Measurements from ENCODE around the gene EVA1A.

EVA1A gene

DNA sequence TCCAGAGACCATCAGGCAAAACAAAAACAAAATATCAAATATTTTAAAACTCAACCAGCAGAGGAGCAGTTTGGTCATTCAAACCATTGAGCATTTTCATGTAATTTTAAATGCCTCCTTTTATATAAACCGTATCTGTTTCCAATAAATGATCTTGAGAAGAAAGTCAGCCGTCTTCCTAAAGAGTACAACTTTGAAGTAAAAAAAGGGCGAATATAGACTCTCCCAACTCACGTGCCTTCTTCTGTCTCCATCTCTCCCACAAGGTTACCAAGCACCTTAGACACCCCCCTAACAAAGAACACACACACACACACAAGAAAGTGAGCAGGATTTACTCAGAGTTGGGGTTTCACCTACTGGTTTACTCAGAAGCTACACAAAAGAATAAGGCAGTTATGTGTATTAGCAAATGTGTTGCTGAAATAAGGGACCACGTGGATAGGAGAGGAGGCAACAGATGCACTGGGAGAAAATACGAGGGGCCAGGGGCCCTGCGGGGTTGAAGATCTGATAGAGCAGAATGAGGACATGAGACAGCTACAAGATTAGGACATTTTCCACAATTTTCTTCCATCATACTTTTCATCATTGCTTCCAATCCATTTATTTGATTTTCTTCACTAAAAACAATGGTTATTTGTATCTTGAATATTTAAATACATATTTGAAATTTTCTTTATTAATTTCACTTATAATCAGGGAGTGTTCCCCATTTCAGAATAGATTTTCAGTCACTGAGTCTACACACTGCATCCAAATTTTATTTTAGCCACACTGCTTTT is 45.0 kb downstream of the EVA1A start:
- no peaks in the 10 kb centered on the region for H3K4me1 ChIP-seq
- TF ChIP-seq, protein P1, sequence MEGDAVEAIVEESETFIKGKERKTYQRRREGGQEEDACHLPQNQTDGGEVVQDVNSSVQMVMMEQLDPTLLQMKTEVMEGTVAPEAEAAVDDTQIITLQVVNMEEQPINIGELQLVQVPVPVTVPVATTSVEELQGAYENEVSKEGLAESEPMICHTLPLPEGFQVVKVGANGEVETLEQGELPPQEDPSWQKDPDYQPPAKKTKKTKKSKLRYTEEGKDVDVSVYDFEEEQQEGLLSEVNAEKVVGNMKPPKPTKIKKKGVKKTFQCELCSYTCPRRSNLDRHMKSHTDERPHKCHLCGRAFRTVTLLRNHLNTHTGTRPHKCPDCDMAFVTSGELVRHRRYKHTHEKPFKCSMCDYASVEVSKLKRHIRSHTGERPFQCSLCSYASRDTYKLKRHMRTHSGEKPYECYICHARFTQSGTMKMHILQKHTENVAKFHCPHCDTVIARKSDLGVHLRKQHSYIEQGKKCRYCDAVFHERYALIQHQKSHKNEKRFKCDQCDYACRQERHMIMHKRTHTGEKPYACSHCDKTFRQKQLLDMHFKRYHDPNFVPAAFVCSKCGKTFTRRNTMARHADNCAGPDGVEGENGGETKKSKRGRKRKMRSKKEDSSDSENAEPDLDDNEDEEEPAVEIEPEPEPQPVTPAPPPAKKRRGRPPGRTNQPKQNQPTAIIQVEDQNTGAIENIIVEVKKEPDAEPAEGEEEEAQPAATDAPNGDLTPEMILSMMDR (IDR thresholded peaks at IDR 0.05): no peak
- no peaks in the 10 kb centered on the region for H3K27me3 ChIP-seq
- no peak overlapping the region for H3K4me3 ChIP-seq
- H3K9me3 ChIP-seq: peaks cover 0 to 6% (median 0%) of the 10 kb centered on the region in 3 donors
- H3K27ac ChIP-seq: no peak overlapping the region
- intact Hi-C loops (cut with DNase I; ENCODE audit: low total_unique reads): no loop called here
- no peak for DNase-seq
- H3K36me3 ChIP-seq: no peaks in the 10 kb centered on the region

DNA sequence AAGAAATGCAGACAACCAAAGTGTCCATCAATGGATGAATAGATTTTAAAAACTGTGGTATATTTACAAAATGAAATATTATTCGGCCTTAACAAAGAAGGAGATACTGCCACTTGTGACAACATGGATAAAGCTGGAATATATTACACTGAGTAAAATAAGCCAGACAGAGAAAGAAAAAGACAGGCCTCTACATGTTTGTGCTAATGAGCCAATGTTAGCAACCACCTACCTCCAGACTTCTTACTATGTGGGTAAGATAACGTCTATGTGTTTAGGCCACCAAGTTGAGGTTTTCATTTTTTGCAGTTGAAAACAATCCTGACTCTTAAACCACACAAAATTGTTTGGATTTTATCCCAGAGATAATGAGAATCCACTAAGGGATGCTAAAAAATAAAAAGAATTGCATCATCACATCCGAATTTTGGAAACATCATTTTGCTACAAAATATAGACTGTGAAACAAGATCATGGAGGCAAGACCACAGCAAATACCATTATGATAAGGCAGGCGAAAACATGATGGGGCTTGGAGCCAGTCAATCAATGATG is 47.0 kb downstream of the EVA1A start:
- no peaks in the 10 kb centered on the region for H3K27me3 ChIP-seq
- no peaks in the 10 kb centered on the region for H3K4me1 ChIP-seq
- H3K9me3 ChIP-seq: peaks cover 0 to 6% (median 0%) of the 10 kb centered on the region in 3 donors
- no peaks in the 10 kb centered on the region for H3K36me3 ChIP-seq
- TF ChIP-seq, protein P1 (IDR thresholded peaks at IDR 0.05): no peak
- DNase-seq: no peak
- intact Hi-C loops (cut with DNase I; ENCODE audit: low total_unique reads): no loop called here
- no peak overlapping the region for H3K4me3 ChIP-seq
- no peak overlapping the region for H3K27ac ChIP-seq

DNA sequence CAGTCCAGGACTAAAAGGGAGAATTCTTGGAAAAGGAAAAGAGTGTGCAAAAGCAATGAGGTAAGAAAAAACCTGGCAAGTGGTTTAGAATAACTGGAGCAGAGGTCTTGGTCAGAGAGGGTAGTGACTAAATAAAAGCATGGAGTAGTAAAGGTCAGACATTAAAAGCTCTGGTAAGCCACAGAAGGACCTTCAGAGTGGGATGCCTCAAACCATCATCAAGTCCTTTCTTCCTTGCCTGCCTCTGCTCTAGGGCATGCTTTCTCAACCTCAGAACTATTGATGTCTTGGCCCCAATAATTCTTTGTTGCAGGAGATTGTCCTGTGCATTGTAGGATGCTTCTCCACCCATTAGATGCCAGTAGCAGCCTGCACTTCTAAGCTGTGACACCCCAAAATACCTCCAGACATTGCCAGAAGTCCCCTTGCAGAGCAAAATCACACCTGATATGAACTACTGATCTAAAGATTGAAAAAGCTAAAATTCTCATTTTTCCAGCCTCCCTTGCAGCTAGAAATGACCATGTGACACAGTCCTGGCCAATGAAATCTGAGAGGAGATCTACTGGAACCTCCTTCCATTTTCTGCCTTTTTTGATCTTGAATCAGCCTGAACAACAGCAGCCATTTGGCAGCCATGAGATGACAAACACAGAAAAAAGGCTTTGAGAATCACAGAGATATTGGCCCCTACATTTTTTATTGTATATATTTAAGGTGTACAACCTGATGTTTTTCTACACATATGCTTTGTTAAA is 48.1 kb downstream of the EVA1A start:
- TF ChIP-seq, protein P1 (IDR thresholded peaks at IDR 0.05): no peak
- intact Hi-C loops (cut with DNase I; ENCODE audit: low total_unique reads): no loop called here

DNA sequence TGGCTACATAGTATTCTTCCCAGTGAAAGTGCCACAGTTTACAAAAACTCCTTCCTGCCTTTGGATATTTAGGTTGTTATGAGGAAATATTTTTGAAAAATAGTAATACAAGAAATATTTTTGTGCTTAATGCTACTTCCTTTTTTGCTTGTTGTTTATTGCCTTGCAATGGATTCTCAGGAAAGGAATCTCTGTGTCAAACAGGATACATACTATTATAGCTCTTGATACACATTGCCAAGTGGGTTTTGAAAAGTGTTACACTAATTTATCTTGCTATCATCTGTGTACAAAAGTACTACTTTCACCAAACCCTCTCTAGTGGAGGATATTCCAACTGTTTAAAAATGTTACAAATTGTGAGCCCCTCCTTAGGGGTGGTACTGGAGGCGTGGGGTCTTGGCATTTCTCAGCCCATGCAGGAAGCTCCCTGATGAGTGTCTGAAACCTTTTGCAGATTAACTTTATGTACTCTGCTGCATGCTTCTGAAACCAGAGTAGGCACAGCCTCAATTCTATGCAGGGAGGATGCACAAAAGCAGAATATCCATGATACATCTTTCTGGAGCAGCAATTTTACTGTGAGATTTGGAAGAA is 54.5 kb downstream of the EVA1A start:
- H3K36me3 ChIP-seq: no peaks in the 10 kb centered on the region
- intact Hi-C loops (cut with DNase I; ENCODE audit: low total_unique reads): no loop called here
- no peaks in the 10 kb centered on the region for H3K9me3 ChIP-seq
- no peak for DNase-seq
- no peak overlapping the region for H3K4me3 ChIP-seq
- H3K27me3 ChIP-seq: no peaks in the 10 kb centered on the region
- H3K27ac ChIP-seq: no peak overlapping the region
- TF ChIP-seq, protein P1 (IDR thresholded peaks at IDR 0.05): no peak
- no peaks in the 10 kb centered on the region for H3K4me1 ChIP-seq

More for the DNA sequence above, 48.1 kb downstream of the EVA1A start:
- no peak overlapping the region for H3K4me3 ChIP-seq
- no peaks in the 10 kb centered on the region for H3K27me3 ChIP-seq
- H3K9me3 ChIP-seq: peaks cover 0 to 6% (median 0%) of the 10 kb centered on the region in 3 donors
- H3K4me1 ChIP-seq: no peaks in the 10 kb centered on the region
- DNase-seq: no peak
- no peaks in the 10 kb centered on the region for H3K36me3 ChIP-seq
- no peak overlapping the region for H3K27ac ChIP-seq

DNA sequence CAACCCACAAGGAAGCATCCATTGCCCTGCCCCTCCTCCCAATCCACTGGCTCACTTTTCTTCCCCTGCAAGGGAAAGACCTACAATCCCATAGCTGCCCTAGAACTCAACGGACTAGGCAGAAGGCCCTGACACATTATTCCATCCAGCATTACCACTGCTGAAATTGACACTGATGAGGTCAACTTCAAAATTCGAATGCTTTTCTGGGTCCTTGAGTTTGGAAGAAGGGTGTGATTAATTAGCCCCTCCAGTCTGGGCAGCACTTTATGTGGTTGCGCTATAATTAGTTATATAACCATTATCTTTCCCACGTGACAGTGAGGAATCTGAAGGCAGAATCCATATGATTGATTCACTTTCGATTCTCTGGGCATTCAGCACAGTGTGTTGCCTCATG is 55.7 kb downstream of the EVA1A start:
- Histone ChIP-seq H3K36me3 (no peaks in the 10 kb centered on the region), H3K27me3 (no peaks in the 10 kb centered on the region), H3K27ac (no peak overlapping the region), H3K4me1 (no peaks in the 10 kb centered on the region), H3K4me3 (no peak overlapping the region), H3K9me3 (no peaks in the 10 kb centered on the region)
- TF ChIP-seq, protein P1 (IDR thresholded peaks at IDR 0.05): no peak
- intact Hi-C loops (cut with DNase I; ENCODE audit: low total_unique reads): no loop called here
- DNase-seq: no peak
